Stimulated activated CD4-positive, alpha-beta T cell treated with anti-CD3 and anti-CD28 coated beads, Interleukin-4, amount 100 ng/mL, for 1 hour (primary cell): Measurements from ENCODE around the gene SLC52A1.
"Not testable (repeated sequence)": the region's sequence is repeated elsewhere in the genome, so short reads cannot be mapped to it uniquely, and the experiment has no call there.

ENCODE experiments used
- DNase-seq: peaks from one replicate; pipeline ENCODE4 v3.0.0-alpha.2; 2020

Gene SLC52A1

GRCh38 chr17:5030168-5030567 is 5.1 kb downstream of the SLC52A1 start:
- not testable (repeated sequence) for DNase-seq

- no peak for DNase-seq
Observed at GRCh38 chr17:5027916-5028315, 7.3 kb downstream of the SLC52A1 start.

GRCh38 chr17:5027299-5027698 is 7.9 kb downstream of the SLC52A1 start:
- no peak for DNase-seq

GRCh38 chr17:5024604-5025003 is 10.6 kb downstream of the SLC52A1 start:
- DNase-seq = no peak

GRCh38 chr17:5023588-5024147 is 11.6 kb downstream of the SLC52A1 start:
- DNase-seq = no peak

GRCh38 chr17:5022171-5022711 is 13.0 kb downstream of the SLC52A1 start:
- no peak for DNase-seq

GRCh38 chr17:5020502-5021023 is 14.7 kb downstream of the SLC52A1 start:
- DNase-seq = no peak

- peak; percentile 41 for DNase-seq
Observed at GRCh38 chr17:5019475-5019956, 15.7 kb downstream of the SLC52A1 start.

- DNase-seq = no peak
Observed at GRCh38 chr17:5014357-5014756, 20.9 kb downstream of the SLC52A1 start.

GRCh38 chr17:5011928-5012327 is 23.3 kb downstream of the SLC52A1 start:
- DNase-seq = no peak

- DNase-seq = no peak
Observed at GRCh38 chr17:5003214-5003867, 31.9 kb downstream of the SLC52A1 start.

- DNase-seq = no peak
Observed at GRCh38 chr17:5002121-5002788, 33.0 kb downstream of the SLC52A1 start.

GRCh38 chr17:5000237-5000639 is 35.0 kb downstream of the SLC52A1 start:
- DNase-seq = no peak

GRCh38 chr17:4999430-5000093 is 35.7 kb downstream of the SLC52A1 start:
- DNase-seq = no peak

- DNase-seq = no peak
Observed at GRCh38 chr17:4998732-4999429, 36.3 kb downstream of the SLC52A1 start.

- DNase-seq = peak; percentile 36
Observed at GRCh38 chr17:4998027-4998731, 37.0 kb downstream of the SLC52A1 start.

GRCh38 chr17:4997302-4998026 is 37.8 kb downstream of the SLC52A1 start, which contains the start of the genes INCA1 and KIF1C:
TSS of gene INCA1 (minus strand) at chr17:4997522. CDS start at chr17:4994437, 3,085 bp downstream.
TSS of gene KIF1C (plus strand) at chr17:4997950. CDS start at chr17:5000247, 2,297 bp downstream.
- peak; percentile 90 for DNase-seq

GRCh38 chr17:4994081-4994595 is 41.1 kb downstream of the SLC52A1 start:
- DNase-seq = no peak

GRCh38 chr17:4987767-4988567 is 47.3 kb downstream of the SLC52A1 start:
- DNase-seq = no peak
